ENCODE data around the gene OPCML. TPM values are rescaled to one million over a fixed set of nuclear protein-coding genes. Genes with fewer than 3 reads are reported as not detected.

Gene OPCML
- total and polyA plus RNA-seq, 12 donors = under 0.01 to 1.2 (median 0.39) TPM

DNA sequence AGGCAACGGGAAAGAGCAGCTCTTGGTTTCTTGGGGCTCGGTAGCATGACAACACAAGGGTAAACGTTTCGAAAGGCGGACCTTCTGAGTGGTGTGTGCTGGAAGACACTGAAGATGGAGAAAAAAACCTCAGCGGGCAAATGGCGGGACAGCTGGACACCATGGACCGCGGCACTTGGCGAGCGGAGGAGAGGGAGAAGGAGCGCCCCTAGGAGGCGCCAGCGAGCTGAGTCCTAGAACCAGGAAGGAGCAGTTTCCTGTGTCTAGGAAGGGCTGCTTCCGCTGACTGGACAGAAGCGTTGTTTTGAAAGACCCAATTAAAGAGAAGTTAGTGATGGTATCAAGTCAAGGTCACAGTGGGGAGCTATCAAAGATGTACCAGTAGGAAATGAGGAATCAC lies 44.0 kb upstream of the OPCML start:
- 75 to 81% methylated on average over 16 of the region's 16 CpGs for WGBS, 2 donors
- no peak for ATAC-seq

DNA sequence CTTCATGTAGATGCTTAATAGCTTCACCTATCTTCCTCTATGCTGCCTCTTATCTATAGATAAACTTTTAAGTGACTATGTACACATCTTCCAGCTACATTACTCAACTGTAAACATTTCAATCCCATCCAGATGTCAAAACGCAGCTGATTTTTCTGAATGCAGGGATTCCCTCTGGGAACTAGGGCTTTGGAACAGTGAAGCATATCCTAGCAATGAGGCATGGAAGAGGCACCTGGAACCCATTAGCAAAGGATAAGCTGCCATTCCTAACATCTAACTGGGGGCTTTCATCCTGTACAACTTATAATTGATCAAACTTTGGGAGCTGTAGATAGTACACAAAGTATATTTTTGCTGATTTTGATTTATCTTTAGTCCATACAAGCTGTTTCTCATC lies 40.8 kb upstream of the OPCML start:
- peaks cover 0 to 4% (median 0%) of the 10 kb centered on the region in 11 donors for H3K9me3 ChIP-seq
- H3K36me3 ChIP-seq = no peaks in the 10 kb centered on the region
- no peaks in the 10 kb centered on the region for H3K4me1 ChIP-seq
- ATAC-seq (no peak), DNase-seq (no peak)
- H3K27ac ChIP-seq = no peak overlapping the region
- TF ChIP-seq, protein P1, sequence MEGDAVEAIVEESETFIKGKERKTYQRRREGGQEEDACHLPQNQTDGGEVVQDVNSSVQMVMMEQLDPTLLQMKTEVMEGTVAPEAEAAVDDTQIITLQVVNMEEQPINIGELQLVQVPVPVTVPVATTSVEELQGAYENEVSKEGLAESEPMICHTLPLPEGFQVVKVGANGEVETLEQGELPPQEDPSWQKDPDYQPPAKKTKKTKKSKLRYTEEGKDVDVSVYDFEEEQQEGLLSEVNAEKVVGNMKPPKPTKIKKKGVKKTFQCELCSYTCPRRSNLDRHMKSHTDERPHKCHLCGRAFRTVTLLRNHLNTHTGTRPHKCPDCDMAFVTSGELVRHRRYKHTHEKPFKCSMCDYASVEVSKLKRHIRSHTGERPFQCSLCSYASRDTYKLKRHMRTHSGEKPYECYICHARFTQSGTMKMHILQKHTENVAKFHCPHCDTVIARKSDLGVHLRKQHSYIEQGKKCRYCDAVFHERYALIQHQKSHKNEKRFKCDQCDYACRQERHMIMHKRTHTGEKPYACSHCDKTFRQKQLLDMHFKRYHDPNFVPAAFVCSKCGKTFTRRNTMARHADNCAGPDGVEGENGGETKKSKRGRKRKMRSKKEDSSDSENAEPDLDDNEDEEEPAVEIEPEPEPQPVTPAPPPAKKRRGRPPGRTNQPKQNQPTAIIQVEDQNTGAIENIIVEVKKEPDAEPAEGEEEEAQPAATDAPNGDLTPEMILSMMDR (IDR thresholded peaks at IDR 0.05) = no peak
- intact Hi-C loops (cut with DNase I) = no loop called here
- H3K4me3 ChIP-seq = no peak overlapping the region
- H3K27me3 ChIP-seq = peaks cover 0 to 25% (median 6%) of the 10 kb centered on the region in 7 donors
- 56 to 68% methylated on average over 1 of the region's 1 CpG for WGBS, 2 donors

More for the DNA sequence above, 44.0 kb upstream of the OPCML start:
- Histone ChIP-seq H3K27me3 (peaks cover 0 to 20% (median 9%) of the 10 kb centered on the region in 7 donors), H3K4me1 (no peaks in the 10 kb centered on the region), H3K9me3 (peaks cover 0 to 4% (median 0%) of the 10 kb centered on the region in 11 donors), H3K36me3 (no peaks in the 10 kb centered on the region), H3K4me3 (no peak overlapping the region), H3K27ac (no peak overlapping the region)
- TF ChIP-seq, protein P1 (IDR thresholded peaks at IDR 0.05) = peak in 1 of 9 donors; percentile 6
- DNase-seq = peak in 1 of 2 donors; percentile 13
- intact Hi-C loops (cut with DNase I) = no loop called here

DNA sequence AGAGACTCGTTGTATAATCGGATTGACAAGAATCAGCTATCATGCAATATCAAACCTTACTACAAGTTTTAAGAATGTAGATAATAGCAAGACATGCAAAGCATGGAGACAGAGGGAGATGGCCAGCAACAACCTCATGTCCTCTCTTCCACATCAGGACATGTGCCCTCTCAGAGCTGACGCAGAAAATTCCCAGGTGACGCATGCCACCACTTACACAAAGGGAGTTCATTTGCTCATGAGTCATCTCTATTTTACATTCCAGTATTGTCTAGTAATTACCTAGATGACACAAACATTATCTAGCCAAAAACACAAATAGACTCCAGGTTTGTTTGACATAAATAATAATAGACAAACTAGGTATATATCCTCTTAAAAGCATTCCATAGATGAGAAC lies 38.1 kb upstream of the OPCML start:
- TF ChIP-seq, protein P1 (IDR thresholded peaks at IDR 0.05) = no peak
- DNase-seq (no peak), ATAC-seq (no peak)
- Histone ChIP-seq H3K9me3 (no peaks in the 10 kb centered on the region), H3K27me3 (peaks cover 0 to 28% (median 9%) of the 10 kb centered on the region in 7 donors), H3K4me3 (no peak overlapping the region), H3K4me1 (no peaks in the 10 kb centered on the region), H3K36me3 (no peaks in the 10 kb centered on the region), H3K27ac (no peak overlapping the region)
- intact Hi-C loops (cut with DNase I) = no loop called here
- 88 to 91% methylated on average over 4 of the region's 4 CpGs for WGBS, 2 donors

DNA sequence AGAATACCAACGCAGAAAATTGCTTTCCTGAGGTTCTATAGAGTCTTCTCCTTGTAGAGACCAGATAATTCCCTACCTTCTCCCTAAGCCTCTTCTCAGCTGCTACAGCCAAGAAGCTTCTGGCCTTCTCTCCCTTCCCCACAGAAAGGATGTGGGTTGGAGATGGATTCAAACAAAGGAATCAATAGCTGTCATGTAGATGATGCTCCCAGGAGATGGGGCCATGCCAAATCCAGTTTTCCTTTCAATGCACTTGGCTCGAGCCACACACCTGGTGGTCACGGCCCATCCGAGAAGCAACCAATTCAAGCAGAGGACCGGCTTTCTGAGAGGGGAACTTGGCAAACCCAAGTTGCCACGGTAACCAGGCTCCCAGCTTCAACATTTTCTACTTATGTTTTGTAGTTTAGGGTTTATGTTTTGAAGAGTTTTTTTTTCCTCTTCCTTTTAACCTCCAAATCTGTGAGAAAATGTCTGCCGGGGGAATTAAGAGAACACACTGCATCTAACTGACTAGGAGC lies 31.3 kb upstream of the OPCML start:
- ATAC-seq (no peak), DNase-seq (no peak)
- Histone ChIP-seq H3K4me3 (no peak overlapping the region), H3K36me3 (no peaks in the 10 kb centered on the region), H3K9me3 (no peaks in the 10 kb centered on the region), H3K27me3 (peaks cover 0 to 29% (median 13%) of the 10 kb centered on the region in 7 donors), H3K4me1 (no peaks in the 10 kb centered on the region), H3K27ac (no peak overlapping the region)
- TF ChIP-seq, protein P1 (IDR thresholded peaks at IDR 0.05) = no peak
- 89% methylated on average over 7 of the region's 7 CpGs for WGBS, 2 donors
- intact Hi-C loops (cut with DNase I) = no loop called here
